GM18517 (cell line): ENCODE measurements around the gene PIP4K2B.
A peak's percentile ranks its signal among the peaks of the same experiment; 100 is the strongest.
"Not testable (repeated sequence)": the region's sequence is repeated elsewhere in the genome, so short reads cannot be mapped to it uniquely, and the experiment has no call there.

Experiments used
- ATAC-seq: cut with Tn5 transposase; IDR thresholded peaks from one replicate; pipeline ENCODE4 v1.9.1; 2021; ENCODE audit warnings: mild to moderate bottlenecking, moderate library complexity; ENCODE audit not compliant: unreplicated experiment

PIP4K2B gene

DNA sequence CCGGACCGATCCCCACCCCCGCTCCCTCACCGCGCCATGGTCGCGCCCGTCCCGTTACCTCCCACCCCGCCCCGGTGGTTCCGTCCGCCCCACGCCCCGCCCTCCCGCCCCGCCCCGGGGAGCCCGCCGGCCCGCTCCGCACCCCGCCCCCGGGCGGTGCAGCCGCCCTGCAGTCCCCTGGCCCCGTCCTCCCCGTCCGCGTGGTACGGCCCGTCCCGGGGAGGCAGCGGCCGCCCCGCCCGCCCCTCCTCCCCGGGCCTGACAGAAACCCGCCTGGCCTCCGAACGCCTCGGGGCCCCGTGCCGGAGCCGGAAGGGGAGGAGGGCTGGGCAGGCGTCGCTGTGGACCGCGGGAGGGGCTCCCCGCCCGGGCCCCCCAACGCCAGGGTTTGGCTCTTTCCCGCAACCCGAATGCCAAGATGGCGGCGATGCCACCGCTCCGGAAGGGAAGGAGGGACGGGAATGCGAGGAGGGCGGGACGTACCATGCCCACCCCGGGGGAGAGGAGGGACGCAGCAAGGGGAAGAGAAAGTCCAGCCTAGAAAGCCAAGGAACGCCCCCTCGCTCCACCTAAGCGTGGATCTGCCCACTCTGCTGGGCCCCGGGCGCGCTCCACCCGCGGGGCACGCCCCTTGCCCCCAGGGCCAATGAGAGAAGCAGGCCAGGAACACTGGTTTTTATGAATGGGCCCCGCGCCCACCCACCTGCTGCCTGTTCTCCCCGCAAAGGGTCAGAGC lies at the start of gene PIP4K2B:
Gene PIP4K2B (minus strand): TSS at position 56 of the 736 bp plus-strand sequence. CDS start 132 bp downstream, outside the sequence.
- ATAC-seq: peak; percentile 89

DNA sequence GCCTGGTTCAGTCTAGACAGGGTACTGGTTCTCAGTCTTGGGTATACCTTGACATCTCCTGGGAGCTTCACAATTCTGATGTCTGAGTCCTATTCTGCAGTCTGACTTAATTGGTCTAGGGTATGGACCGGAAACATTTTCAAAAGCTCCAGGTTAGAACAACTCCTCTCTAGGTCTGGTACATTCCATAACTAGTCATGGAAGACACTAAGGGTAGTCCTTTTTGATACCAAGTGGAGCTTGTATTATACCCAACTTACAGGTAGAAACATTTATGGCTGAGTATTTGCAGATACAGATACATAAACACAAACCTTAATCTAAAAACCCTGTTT lies 49.2 kb upstream of the PIP4K2B start:
- ATAC-seq: no peak

- ATAC-seq: no peak
Observed at GRCh38 chr17:38844261-38844757, 45.0 kb upstream of the PIP4K2B start.

- ATAC-seq: no peak
Observed at GRCh38 chr17:38825762-38826247, 26.4 kb upstream of the PIP4K2B start.

DNA sequence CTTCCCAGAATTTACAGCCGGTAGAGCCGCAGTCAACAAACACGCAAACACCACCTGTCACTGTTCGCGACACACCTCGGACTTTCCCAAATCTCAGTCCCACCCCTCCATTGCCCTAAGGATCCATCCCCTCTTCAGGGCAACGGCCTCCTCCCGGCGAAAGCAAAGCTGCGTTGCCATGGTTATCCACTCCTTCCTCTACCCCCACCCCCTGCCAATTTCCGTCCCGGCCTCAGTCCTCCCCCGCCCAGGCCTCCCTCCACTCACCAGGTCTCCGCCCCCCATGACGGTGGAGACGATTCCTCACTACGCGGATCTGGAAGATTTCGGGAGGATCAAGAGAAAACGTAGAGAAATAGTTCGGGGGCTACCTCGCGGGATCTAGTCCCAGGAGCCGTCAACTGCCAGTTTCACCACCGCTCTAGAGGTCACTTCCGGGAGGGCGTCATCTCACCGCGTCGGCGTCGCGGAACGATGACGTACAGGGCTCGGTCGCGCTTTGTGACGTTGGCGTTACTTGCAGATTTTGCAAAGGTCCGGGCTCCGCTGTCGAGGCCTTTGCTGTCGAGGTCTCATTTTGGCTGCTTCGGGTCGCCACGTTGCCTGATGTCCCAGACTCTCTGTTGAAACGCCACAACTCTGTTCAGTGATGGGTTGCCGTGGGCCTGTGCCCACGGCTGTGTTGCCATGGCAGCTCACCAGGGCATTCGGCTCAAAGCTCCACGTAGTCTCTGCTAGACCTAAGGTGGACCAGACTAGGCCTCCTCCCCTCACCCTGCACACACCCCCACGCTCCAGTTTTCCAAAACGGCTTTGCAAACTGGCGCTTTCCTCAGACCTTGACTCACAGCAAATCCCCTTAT lies 25.8 kb upstream of the PIP4K2B start, which contains the start of gene CWC25:
Gene CWC25 (minus strand): TSS at position 423 of the 863 bp plus-strand sequence. CDS start 138 bp downstream, at position 285.
- ATAC-seq: peak; percentile 83

- ATAC-seq: no peak
Observed at GRCh38 chr17:38815576-38816193, 16.3 kb upstream of the PIP4K2B start.

DNA sequence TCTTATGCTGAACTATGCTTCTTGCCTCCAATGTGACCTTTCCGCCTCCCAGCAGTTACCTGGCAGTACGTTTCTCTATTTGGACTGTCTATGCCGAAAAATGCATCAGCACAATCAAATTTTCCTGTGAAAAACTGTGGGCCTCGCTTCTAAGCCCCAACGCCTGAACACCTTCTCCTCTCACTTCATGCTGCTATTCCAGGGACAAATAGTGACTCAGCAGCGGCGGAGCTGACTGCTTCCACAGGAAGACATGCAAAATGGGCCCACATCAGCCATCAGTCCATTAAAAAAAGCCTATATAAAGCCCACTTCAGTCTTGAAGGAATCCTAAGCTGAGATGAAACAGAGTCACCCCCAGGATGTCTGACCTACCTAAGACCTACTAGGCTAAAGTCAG lies 10.5 kb upstream of the PIP4K2B start:
- ATAC-seq: no peak

DNA sequence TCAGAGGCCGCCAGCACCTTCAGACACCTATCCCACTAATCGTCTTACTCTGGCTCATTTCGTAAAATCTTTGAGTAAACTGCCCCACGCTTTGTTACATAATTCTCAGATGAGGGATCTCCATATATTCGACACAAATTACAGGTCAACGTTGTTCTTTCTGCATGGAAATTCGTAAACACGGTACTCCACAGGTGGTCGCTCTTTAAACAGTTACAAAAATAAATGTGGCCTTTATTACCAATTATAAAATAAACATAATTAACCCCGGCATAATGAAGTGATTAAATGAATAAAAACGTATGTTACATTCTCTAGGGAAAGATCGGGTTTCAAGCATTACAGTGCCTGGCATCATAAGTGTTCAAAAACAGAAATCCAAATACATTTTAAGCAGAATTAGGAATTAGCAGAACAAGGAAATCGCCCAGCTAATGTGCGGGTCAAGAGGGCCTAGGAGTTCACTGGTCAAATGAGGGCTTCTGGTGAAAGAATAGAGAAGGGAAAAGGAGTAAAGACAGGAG lies 943 bp upstream of the PIP4K2B start:
- ATAC-seq: no peak

- ATAC-seq: peak; percentile 22
Observed at GRCh38 chr17:38798614-38799500, 499 bp downstream of the PIP4K2B start.

- ATAC-seq: no peak
Observed at GRCh38 chr17:38797828-38798227, 1.5 kb downstream of the PIP4K2B start.

GRCh38 chr17:38797158-38797490 lies 2.2 kb downstream of the PIP4K2B start:
- no peak for ATAC-seq

DNA sequence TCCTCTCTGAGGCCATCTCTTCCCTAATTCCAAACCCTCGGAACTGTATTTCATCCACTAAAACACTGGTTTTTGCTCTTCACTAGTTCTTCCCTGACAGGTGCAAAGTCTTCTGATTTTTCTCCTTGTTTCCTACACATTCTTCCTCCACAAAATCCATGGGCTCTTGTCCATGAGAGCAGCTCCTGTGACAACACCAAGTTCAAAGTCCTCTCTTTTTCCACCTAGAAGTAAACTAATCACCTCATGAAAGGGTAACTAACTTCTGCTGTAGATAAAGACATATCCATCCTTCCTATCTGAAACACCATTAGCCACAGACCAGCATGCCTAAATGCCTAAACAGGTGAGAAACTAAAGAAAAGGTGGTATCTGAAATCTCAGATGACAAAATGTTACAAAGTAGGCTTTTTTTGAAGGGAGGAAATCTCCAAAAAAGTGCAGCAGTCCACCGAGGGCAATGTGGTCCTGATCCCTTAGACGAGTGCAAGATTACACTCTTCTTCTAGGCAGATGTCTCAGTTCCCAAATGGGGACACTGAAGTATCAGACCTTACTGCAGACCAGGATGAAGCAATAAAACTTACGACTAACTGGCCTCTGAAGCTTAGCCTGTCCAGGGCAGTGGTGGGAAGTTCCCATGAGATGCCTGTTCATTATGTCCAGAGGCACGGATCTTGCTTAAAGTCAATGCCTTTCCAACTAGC lies 2.8 kb downstream of the PIP4K2B start:
- ATAC-seq: no peak

DNA sequence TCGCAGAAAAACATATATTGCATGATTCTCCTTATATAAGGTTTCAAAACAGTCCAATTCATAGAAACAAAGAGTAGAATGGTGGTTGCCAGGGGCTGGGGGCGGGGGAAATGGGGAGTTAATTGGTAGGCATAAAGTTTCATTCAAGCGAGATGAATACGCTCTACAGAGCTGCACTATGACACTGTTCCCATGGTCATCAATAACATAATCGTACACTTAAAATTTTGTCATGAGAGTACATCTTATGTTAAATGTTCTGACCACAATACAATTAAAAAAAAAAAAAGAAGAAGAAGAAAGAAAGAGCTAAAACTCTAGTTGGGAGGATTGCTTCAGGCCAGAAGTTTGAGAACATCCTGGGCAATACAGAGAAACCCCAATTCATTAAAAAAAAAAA lies 5.1 kb downstream of the PIP4K2B start:
- no peak for ATAC-seq

DNA sequence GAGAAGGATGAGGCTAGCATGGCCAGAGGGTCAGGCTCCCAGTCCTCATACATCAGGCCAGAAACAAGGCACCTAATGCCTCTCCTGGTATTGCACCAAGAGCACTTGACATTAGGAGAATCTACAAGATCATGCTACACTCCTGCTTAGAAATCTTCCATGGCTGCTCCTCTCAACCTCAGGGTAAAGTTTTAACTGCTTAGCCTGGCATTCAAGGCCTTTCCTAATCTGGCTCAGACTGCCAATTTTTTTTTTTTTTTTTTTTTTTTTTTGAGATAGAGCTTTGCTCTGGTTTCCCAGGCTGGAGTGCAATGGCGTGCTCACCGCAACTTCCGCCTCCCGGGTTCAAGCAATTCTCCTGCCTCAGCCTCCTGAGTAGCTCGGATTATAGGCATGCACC lies 8.2 kb downstream of the PIP4K2B start:
- no peak for ATAC-seq

DNA sequence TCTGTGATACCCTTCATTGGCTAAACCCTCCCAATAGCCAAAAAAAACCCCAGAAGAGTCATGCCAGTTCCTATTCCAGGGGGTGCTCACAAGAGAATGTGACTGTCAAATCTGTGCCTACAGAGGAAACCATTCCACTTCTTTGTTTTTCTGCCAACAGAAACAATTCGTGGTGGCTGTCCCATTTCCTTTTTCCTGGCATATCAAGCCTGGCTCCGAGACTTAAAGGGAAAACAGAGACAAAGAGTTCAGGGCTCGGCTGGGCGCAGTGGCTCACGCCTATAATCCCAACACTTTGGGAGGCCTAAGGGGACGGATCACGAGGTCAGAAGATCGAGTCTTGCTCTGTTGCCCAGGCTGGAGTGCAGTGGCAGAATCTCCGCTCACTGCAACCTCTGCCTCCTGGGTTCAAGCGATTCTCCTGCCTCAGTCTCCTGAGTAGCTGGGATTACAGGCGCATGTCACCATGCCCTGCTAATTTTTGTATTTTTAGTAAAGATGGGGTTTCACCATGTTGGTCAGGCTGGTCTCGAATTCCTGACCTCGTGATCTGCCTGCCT lies 9.1 kb downstream of the PIP4K2B start:
- ATAC-seq: not testable (repeated sequence)

GRCh38 chr17:38789185-38789584 lies 10.2 kb downstream of the PIP4K2B start:
- ATAC-seq: no peak

DNA sequence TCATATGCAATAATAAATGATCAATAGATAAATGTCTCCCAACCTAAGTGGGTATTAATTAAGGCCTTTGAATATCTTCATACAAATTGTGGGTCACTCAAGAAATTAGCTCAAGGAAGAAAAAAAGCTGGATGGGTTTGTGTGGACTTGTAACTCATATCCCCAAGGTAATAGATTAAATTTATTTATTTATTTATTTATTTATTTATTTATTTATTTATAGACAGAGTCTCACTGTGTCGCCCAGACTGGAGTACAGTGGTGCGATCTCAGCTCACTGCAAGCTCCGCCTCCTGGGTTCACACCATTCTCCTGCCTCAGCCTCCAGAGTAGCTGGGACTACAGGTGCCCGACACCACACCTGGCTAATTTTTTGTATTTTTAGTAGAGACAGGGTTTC lies 11.4 kb downstream of the PIP4K2B start:
- not testable (repeated sequence) for ATAC-seq

DNA sequence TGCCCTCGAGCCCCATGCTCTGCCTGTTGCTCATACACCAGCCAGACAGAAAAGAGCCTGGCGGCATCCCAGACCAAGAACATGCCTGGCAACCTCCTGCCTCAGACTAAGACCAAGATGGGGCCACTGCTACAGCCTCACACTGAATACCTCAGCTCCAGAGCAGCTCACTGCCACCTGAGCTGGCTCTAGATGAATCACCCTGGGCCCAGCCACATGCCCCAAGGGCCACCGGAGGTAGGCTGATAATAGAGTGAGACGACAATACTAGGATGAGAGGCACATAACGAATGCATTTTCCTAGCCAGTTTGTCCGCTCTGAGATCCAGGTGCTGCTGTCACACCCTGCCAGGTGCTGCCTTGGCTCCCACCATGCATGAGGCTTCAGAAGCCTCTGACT lies 13.0 kb downstream of the PIP4K2B start:
- no peak for ATAC-seq

DNA sequence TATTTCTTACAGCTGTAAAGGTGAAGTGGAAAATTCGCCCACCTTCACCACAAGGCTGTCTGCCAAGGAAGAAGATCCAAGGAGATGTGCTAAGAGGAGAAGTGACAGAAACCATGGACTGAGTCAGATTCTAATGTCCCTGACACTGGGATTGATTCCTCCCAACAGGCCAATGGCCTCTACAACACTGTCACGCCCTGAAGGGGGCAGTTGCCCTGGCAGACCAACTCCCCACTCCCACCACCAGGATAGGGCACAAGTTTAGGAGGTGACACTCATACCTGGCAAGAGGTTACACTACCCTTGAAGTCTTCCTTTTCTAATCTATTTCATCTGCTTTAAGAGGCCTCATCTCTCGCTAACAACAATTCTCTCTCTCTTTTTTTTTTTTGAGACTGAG lies 16.1 kb downstream of the PIP4K2B start:
- no peak for ATAC-seq
